OCI-LY7 (cell line): Measurements from ENCODE around the gene ABCA10. TPM values are rescaled to one million over a fixed set of nuclear protein-coding genes. Genes with fewer than 3 reads are reported as not detected.

Source experiments
- BruUV-seq: library from RNA; stranded (reverse); fragments of 400-500 nt; replicated peaks from 2 replicates; lab custom pipeline; 2021; lab: Mats Ljungman, UMichigan
- CTCF ChIA-PET: fragments of 300-600 bp; sonication (Branson Sonifier 250); formaldehyde crosslinking; loops from one replicate; lab custom pipeline; 2022; ENCODE audit warnings: antibody characterized with exemption; ENCODE audit not compliant: unreplicated experiment; lab: Charles Lee
- POLR2A ChIA-PET: fragments of 300-600 bp; sonication (Branson Sonifier 250); formaldehyde crosslinking; loops from one replicate; lab custom pipeline; 2022; ENCODE audit warnings: antibody characterized with exemption; lab: Charles Lee
- DNase-seq: peaks from one replicate; pipeline ENCODE4 v3.0.0-alpha.2; 2015; ENCODE audit warnings: low spot score
- H2AFZ ChIP-seq: fragments of 200-600 bp; sonication (generic), shearing (Covaris generic); 2 replicates; pipeline ENCODE4 v1.6.1; 2014; ENCODE audit warnings: mild to moderate bottlenecking, antibody characterized with exemption, low read length, moderate library complexity
- H3K27ac ChIP-seq: fragments of 200-600 bp; sonication (generic); 2 replicates; pipeline ENCODE4 v1.5.1; 2014; ENCODE audit warnings: mixed run types, low read depth, mild to moderate bottlenecking, moderate library complexity, low read length, inconsistent platforms; ENCODE audit not compliant: poor library complexity, severe bottlenecking
- H3K36me3 ChIP-seq: fragments of 200-600 bp; sonication (generic); 2 replicates; pipeline ENCODE4 v1.6.1; 2014; ENCODE audit warnings: mild to moderate bottlenecking, antibody characterized with exemption, low read length, moderate library complexity, mixed read lengths; ENCODE audit not compliant: insufficient read depth
- H3K4me1 ChIP-seq: fragments of 200-600 bp; sonication (generic); 2 replicates; pipeline ENCODE4 v1.5.1; 2014; ENCODE audit warnings: mild to moderate bottlenecking, low read length; ENCODE audit not compliant: insufficient read depth, poor library complexity, severe bottlenecking
- H3K4me2 ChIP-seq: fragments of 200-600 bp; sonication (generic); 2 replicates; pipeline ENCODE4 v1.6.1; 2014; ENCODE audit warnings: mild to moderate bottlenecking, low read length
- H3K4me3 ChIP-seq: fragments of 200-600 bp; sonication (generic); 2 replicates; pipeline ENCODE4 v1.5.1; 2014; ENCODE audit warnings: mild to moderate bottlenecking, low read depth, low read length; ENCODE audit not compliant: poor library complexity, severe bottlenecking
- H3K79me2 ChIP-seq: fragments of 200-600 bp; sonication (generic); 2 replicates; pipeline ENCODE4 v1.6.1; 2016; ENCODE audit warnings: low read depth, mild to moderate bottlenecking, low read length, moderate library complexity, mixed read lengths; ENCODE audit not compliant: insufficient read depth
- H3K9me2 ChIP-seq: fragments of 200-600 bp; sonication (generic); 2 replicates; pipeline ENCODE4 v1.6.1; 2016; ENCODE audit warnings: mild to moderate bottlenecking, low read length, mixed read lengths; ENCODE audit not compliant: insufficient read depth
- H3K9me3 ChIP-seq: fragments of 200-600 bp; sonication (generic); 2 replicates; pipeline ENCODE4 v1.6.1; 2014; ENCODE audit warnings: mild to moderate bottlenecking, mixed run types, low read length, mixed read lengths
- H4K20me1 ChIP-seq: fragments of 200-600 bp; sonication (generic); 2 replicates; pipeline ENCODE4 v1.6.1; 2014; ENCODE audit warnings: mild to moderate bottlenecking, antibody characterized with exemption, low read length, moderate library complexity, mixed read lengths; ENCODE audit not compliant: insufficient read depth
- CTCF ChIP-seq: fragments of 200-600 bp; sonication (generic); conservative IDR thresholded peaks from 2 replicates; pipeline ENCODE4 v1.5.1; 2014; ENCODE audit warnings: mild to moderate bottlenecking, antibody characterized with exemption, low read length, moderate library complexity, mixed read lengths
- EZH2phosphoT487 ChIP-seq: fragments of 200-600 bp; sonication (generic); IDR thresholded peaks from 2 replicates; pipeline ENCODE4 v1.6.1; 2018; ENCODE audit warnings: low read depth, borderline replicate concordance, mild to moderate bottlenecking, mixed run types, antibody characterized with exemption, low read length, moderate library complexity, mixed read lengths
- intact Hi-C: fragments of 100-400 bp; cut with micrococcal nuclease; formaldehyde crosslinking; loops from one replicate; pipeline ENCODE4 v1.10.0; 2022; ENCODE audit not compliant: unreplicated experiment
- total RNA-seq, 2 experiments: library from RNA; depleted of rRNA in 1 of 2; stranded (reverse); fragments of >200 nt in 1 of 2; shearing (Covaris generic) in 1 of 2; gene quantifications; 2 replicates each; pipeline ENCODE4 v1.2.3, GENCODE V29; 2014 to 2022

Gene ABCA10
- total RNA-seq, 2 experiments from 2014 or later = 0.13 TPM; not detected in 1

GRCh38 chr17:69141431-69142174 is 87.0 kb downstream of the ABCA10 start, which contains the start of gene ABCA6:
Gene ABCA6 (minus strand): TSS chr17:69141895. CDS start chr17:69140703, 1,192 bp downstream.
- no peaks in the 10 kb centered on the region for H3K36me3 ChIP-seq
- H3K27ac ChIP-seq = no peak within 1 kb of the TSS
- DNase-seq = no peak
- no TSS peak for BruUV-seq
- H3K9me2 ChIP-seq = no peaks in the 10 kb centered on the region
- intact Hi-C loops = no loop called here
- no peak within 1 kb of the TSS for H3K4me3 ChIP-seq
- no peaks in the 10 kb centered on the region for H3K79me2 ChIP-seq
- peak within 1 kb of the TSS; percentile 38 for H2AFZ ChIP-seq
- 0 out of 2 replicates have a peak, but pooled peaks cover 4% of the 10 kb centered on the region for H3K9me3 ChIP-seq
- TF ChIP-seq EZH2phosphoT487 = no peak
- TF ChIP-seq CTCF = no peak
- ChIA-PET CTCF (no interaction called here), POLR2A (interaction anchor here (1.2 to 1.7 kb wide), 2 partner anchors 13 to 15 kb away, joined by 4 to 5 read pairs; no protein-coding TSS in a partner anchor)
- H3K4me2 ChIP-seq = no peak within 1 kb of the TSS
- H3K4me1 ChIP-seq = no peaks in the 10 kb centered on the region
- H4K20me1 ChIP-seq = no peaks in the 10 kb centered on the region

GRCh38 chr17:69134112-69134511 is 94.5 kb downstream of the ABCA10 start:
- H3K4me1 ChIP-seq = peaks cover 7% of the 10 kb centered on the region
- intact Hi-C loops = no loop called here
- H3K79me2 ChIP-seq = no peaks in the 10 kb centered on the region
- no peak overlapping the region for H3K27ac ChIP-seq
- POLR2A ChIA-PET = interaction anchor here (0.8 kb wide), 1 partner anchor 95 kb away, joined by 5 read pairs; no protein-coding TSS in a partner anchor
- no peak for DNase-seq
- peak overlapping the region; percentile 26; the same call in 1 of the 2 replicates for H2AFZ ChIP-seq
- H3K4me3 ChIP-seq = no peak overlapping the region
- H3K36me3 ChIP-seq = no peaks in the 10 kb centered on the region
- no peaks in the 10 kb centered on the region for H3K9me2 ChIP-seq
- CTCF ChIA-PET = no interaction called here
- H3K4me2 ChIP-seq = no peak overlapping the region
- H4K20me1 ChIP-seq = no peaks in the 10 kb centered on the region
- BruUV-seq = no TSS peak
- no peak for TF ChIP-seq CTCF
- no peak for TF ChIP-seq EZH2phosphoT487
- H3K9me3 ChIP-seq = 0 out of 2 replicates have a peak, but pooled peaks cover 4% of the 10 kb centered on the region
